PC-9 (cell line): Measurements from ENCODE around the gene OR5V1. TPM values are rescaled to one million over a fixed set of nuclear protein-coding genes. Genes with fewer than 3 reads are reported as not detected.
"Not testable (repeated sequence)": the region's sequence is repeated elsewhere in the genome, so short reads cannot be mapped to it uniquely, and the experiment has no call there.

Source experiments
- BruUV-seq: library from RNA; stranded (reverse); fragments of 400-500 nt; replicated peaks from 2 replicates; lab custom pipeline; 2021; lab: Mats Ljungman, UMichigan
- CTCF ChIA-PET: fragments of 300-600 bp; sonication (Branson Sonifier 250); formaldehyde crosslinking; loops from one replicate; lab custom pipeline; 2022; ENCODE audit warnings: antibody characterized with exemption; lab: Charles Lee
- POLR2A ChIA-PET: fragments of 300-600 bp; sonication (Branson Sonifier 250); formaldehyde crosslinking; loops from one replicate; lab custom pipeline; 2022; ENCODE audit warnings: antibody characterized with exemption; ENCODE audit not compliant: unreplicated experiment; lab: Charles Lee
- DNase-seq, 2 experiments: peaks; one replicate each; pipeline versions ENCODE4 v3.0.0 to v3.0.0-alpha.2; 2015 to 2022; ENCODE audit warnings: mixed read lengths in 1 of 2
- H2AFZ ChIP-seq: fragments of 200-600 bp; sonication (generic); 2 replicates; pipeline ENCODE4 v1.8.1; 2017; ENCODE audit warnings: antibody characterized with exemption
- H3F3A ChIP-seq: fragments of 200-600 bp; sonication (generic); 2 replicates; pipeline ENCODE4 v1.8.1; 2017; ENCODE audit warnings: antibody characterized with exemption, mild to moderate bottlenecking, low read depth; ENCODE audit not compliant: insufficient read depth
- H3K27ac ChIP-seq: fragments of 200-600 bp; sonication (generic); 2 replicates; pipeline ENCODE4 v1.6.1; 2016; ENCODE audit warnings: mixed run types
- H3K27me3 ChIP-seq: fragments of 200-600 bp; sonication (generic); 2 replicates; pipeline ENCODE4 v1.6.1; 2016; ENCODE audit warnings: low read depth, mixed run types; ENCODE audit not compliant: insufficient read depth
- H3K36me3 ChIP-seq: fragments of 200-600 bp; sonication (generic); 2 replicates; pipeline ENCODE4 v1.6.1; 2016; ENCODE audit warnings: low read depth, mixed run types
- H3K4me1 ChIP-seq: fragments of 200-600 bp; sonication (generic); replicated peaks from 2 replicates; pipeline ENCODE4 v1.6.1; 2016; ENCODE audit warnings: mixed run types; ENCODE audit not compliant: insufficient read depth
- H3K4me2 ChIP-seq: fragments of 200-600 bp; sonication (generic); 2 replicates; pipeline ENCODE4 v1.6.1; 2017; ENCODE audit warnings: mixed run types
- H3K4me3 ChIP-seq: fragments of 200-600 bp; sonication (generic); 2 replicates; pipeline ENCODE4 v1.6.1; 2016; ENCODE audit warnings: mixed run types
- H3K79me2 ChIP-seq: fragments of 200-600 bp; sonication (generic); 2 replicates; pipeline ENCODE4 v1.6.1; 2017; ENCODE audit warnings: low read depth, mixed run types
- H3K9me2 ChIP-seq: fragments of 200-600 bp; sonication (generic); 2 replicates; pipeline ENCODE4 v1.8.1; 2017; ENCODE audit warnings: mild to moderate bottlenecking; ENCODE audit not compliant: insufficient read depth
- H3K9me3 ChIP-seq: fragments of 200-600 bp; sonication (generic); 2 replicates; pipeline ENCODE4 v1.8.1; 2016; ENCODE audit warnings: low read depth; ENCODE audit not compliant: insufficient read depth
- H4K20me1 ChIP-seq: fragments of 200-600 bp; sonication (generic); 2 replicates; pipeline ENCODE4 v1.8.1; 2017; ENCODE audit not compliant: insufficient read depth
- EZH2 ChIP-seq: fragments of 200-600 bp; sonication (generic); IDR thresholded peaks from 2 replicates; pipeline ENCODE4 v1.8.0; 2017; ENCODE audit warnings: antibody characterized with exemption, low read depth
- intact Hi-C: fragments of 100-400 bp; cut with micrococcal nuclease; formaldehyde crosslinking; loops from one replicate; pipeline ENCODE4 v1.10.0; 2022; ENCODE audit not compliant: unreplicated experiment
- total RNA-seq: library from RNA; stranded (reverse); gene quantifications from 2 replicates; pipeline ENCODE4 v1.2.3, GENCODE V29; 2021
- TF ChIP-seq, protein P1 (sequence below): fragments of 200-600 bp; sonication (generic); conservative IDR thresholded peaks from 2 replicates; pipeline ENCODE4 v1.6.1; 2017; ENCODE audit warnings: mixed run types, antibody characterized with exemption, mild to moderate bottlenecking, moderate library complexity

Gene OR5V1
- total RNA-seq, 1 experiment from 2014 or later: not detected

DNA sequence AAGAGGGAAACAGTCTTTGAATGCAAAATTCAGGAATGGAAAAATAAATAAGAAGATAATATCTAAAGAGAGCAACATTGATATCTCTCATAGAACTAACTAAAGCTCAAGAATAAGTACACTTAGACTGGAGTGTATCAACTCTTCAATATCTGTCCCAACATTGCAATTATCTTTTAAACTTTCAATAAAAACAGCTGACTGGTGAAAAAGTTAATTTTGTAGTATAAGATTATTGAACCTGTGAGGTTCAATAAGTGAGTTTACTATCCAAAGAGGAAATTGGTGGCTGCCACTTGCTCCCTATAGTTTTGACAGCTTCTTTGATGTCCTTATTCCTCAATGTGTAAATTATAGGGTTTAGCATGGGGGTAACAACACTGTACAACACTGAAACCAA, 13.7 kb downstream of the OR5V1 start:
- no peaks in the 10 kb centered on the region for H3K4me1 ChIP-seq
- H3K27ac ChIP-seq: no peak overlapping the region
- no peaks in the 10 kb centered on the region for H3K9me3 ChIP-seq
- no peak overlapping the region for H3K4me3 ChIP-seq
- CTCF ChIA-PET: no interaction called here
- H3K36me3 ChIP-seq: no peaks in the 10 kb centered on the region
- no TSS peak for BruUV-seq
- no peaks in the 10 kb centered on the region for H3F3A ChIP-seq
- intact Hi-C loops: no loop called here
- no peak overlapping the region for H2AFZ ChIP-seq
- no peaks in the 10 kb centered on the region for H3K79me2 ChIP-seq
- no peaks in the 10 kb centered on the region; the same call in 1 of the 2 replicates for H3K27me3 ChIP-seq
- no peak for DNase-seq
- H4K20me1 ChIP-seq: no peaks in the 10 kb centered on the region
- no peak overlapping the region for H3K4me2 ChIP-seq
- H3K9me2 ChIP-seq: no peaks in the 10 kb centered on the region
- POLR2A ChIA-PET: no interaction called here
- TF ChIP-seq, protein P1, sequence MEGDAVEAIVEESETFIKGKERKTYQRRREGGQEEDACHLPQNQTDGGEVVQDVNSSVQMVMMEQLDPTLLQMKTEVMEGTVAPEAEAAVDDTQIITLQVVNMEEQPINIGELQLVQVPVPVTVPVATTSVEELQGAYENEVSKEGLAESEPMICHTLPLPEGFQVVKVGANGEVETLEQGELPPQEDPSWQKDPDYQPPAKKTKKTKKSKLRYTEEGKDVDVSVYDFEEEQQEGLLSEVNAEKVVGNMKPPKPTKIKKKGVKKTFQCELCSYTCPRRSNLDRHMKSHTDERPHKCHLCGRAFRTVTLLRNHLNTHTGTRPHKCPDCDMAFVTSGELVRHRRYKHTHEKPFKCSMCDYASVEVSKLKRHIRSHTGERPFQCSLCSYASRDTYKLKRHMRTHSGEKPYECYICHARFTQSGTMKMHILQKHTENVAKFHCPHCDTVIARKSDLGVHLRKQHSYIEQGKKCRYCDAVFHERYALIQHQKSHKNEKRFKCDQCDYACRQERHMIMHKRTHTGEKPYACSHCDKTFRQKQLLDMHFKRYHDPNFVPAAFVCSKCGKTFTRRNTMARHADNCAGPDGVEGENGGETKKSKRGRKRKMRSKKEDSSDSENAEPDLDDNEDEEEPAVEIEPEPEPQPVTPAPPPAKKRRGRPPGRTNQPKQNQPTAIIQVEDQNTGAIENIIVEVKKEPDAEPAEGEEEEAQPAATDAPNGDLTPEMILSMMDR: no peak
- TF ChIP-seq EZH2: no peak

DNA sequence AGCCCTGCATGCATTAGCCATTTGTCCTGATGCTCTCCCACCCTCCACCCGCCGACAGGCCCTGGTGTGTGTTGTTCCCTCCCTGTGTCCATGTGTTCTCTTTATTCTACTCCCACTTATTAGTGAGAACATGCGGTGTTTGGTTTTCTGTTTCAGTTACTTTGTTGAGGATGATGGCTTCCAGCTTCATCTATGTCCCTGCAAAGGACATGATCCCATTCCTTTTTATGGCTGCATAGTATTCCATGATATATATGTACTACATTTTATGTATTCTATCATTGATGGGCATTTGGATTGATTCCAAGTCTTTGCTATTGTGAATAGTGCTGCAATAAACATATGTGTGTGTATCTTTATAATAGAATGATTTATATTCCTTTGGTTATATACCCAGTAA, 19.3 kb downstream of the OR5V1 start:
- CTCF ChIA-PET, H3K4me1 ChIP-seq: not testable (repeated sequence)

DNA sequence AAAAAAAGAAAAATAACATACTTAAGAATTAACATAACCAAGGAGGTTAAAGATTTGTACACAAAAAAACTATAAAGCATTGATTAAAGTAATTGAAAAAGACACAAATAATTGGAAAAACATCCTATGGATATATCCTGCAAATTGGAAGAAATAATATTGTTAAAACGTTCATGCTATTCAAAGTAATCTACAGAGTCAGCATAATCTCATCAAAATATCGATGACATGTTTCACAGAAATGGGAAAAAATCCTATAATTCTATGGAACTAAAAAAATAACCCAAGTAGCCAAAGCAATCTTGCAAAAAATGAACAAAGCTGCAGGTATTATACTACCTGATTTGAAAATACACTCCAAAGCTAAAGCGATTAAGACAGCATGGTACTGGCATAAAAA, 23.3 kb downstream of the OR5V1 start:
- H3K4me2 ChIP-seq: no peak overlapping the region
- H3K27me3 ChIP-seq: 0 out of 2 replicates have a peak, but pooled peaks cover 3% of the 10 kb centered on the region
- H4K20me1 ChIP-seq: no peaks in the 10 kb centered on the region
- no peaks in the 10 kb centered on the region for H3K36me3 ChIP-seq
- no peaks in the 10 kb centered on the region for H3K79me2 ChIP-seq
- H3K9me3 ChIP-seq: no peaks in the 10 kb centered on the region
- no peaks in the 10 kb centered on the region for H3F3A ChIP-seq
- intact Hi-C loops: no loop called here
- ChIA-PET POLR2A (no interaction called here), CTCF (no interaction called here)
- H3K4me3 ChIP-seq: no peak overlapping the region
- no peak for DNase-seq
- H3K9me2 ChIP-seq: no peaks in the 10 kb centered on the region
- no peak overlapping the region for H2AFZ ChIP-seq
- H3K4me1 ChIP-seq: no peaks in the 10 kb centered on the region
- TF ChIP-seq, protein P1: no peak
- TF ChIP-seq EZH2: no peak
- no peak overlapping the region for H3K27ac ChIP-seq
- BruUV-seq: no TSS peak

More for the DNA sequence above, 19.3 kb downstream of the OR5V1 start:
- H3K9me2 ChIP-seq, H3K4me3 ChIP-seq, H3K27me3 ChIP-seq, BruUV-seq, H3F3A ChIP-seq, H2AFZ ChIP-seq, H4K20me1 ChIP-seq, POLR2A ChIA-PET, H3K36me3 ChIP-seq, H3K4me2 ChIP-seq, intact Hi-C loops, H3K27ac ChIP-seq, DNase-seq, H3K79me2 ChIP-seq, H3K9me3 ChIP-seq: not testable (repeated sequence)

DNA sequence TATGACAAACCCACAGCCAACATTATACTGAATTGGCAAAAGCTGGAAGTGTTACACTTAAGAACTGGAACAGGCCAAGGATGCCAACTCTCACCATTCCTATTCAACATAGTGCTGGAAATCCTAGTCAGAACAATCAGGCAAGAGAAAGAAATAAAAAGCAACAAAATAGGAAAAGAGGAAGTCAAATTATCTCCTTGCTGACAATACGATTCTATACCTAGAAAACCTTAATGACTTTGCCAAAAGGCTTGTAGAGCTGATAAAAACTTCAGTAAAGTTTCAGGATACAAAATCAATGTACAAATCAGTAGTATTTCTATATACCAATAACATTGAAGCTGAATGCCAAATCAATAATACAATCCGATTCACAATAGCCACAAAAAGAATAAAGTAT, 32.4 kb downstream of the OR5V1 start:
- Histone ChIP-seq H3K36me3 (no peaks in the 10 kb centered on the region), H4K20me1 (no peaks in the 10 kb centered on the region), H3K79me2 (no peaks in the 10 kb centered on the region), H2AFZ (no peak overlapping the region), H3K27ac (no peak overlapping the region), H3F3A (no peaks in the 10 kb centered on the region), H3K4me1 (no peaks in the 10 kb centered on the region), H3K9me2 (no peaks in the 10 kb centered on the region), H3K9me3 (no peaks in the 10 kb centered on the region), H3K4me2 (no peak overlapping the region), H3K27me3 (no peaks in the 10 kb centered on the region), H3K4me3 (no peak overlapping the region)
- intact Hi-C loops: no loop called here
- ChIA-PET CTCF (no interaction called here), POLR2A (no interaction called here)
- no TSS peak for BruUV-seq
- DNase-seq: no peak
- no peak for TF ChIP-seq EZH2
- TF ChIP-seq, protein P1: no peak
